ENCODE measurements around the gene KCNQ5. TPM values are rescaled to one million over a fixed set of nuclear protein-coding genes. Genes with fewer than 3 reads are reported as not detected.
"Not testable (repeated sequence)": the region's sequence is repeated elsewhere in the genome, so short reads cannot be mapped to it uniquely, and the experiment has no call there.

Gene KCNQ5
- total and polyA plus RNA-seq, 9 donors = 0.28 to 0.86 (median 0.57) TPM

GRCh38 chr6:72869621-72870020 lies 247.8 kb downstream of the KCNQ5 start:
- Histone ChIP-seq H3K27ac (ENCODE audit: low read length) (no peak overlapping the region), H3K4me1 (ENCODE audit: control insufficient read depth, insufficient read depth, low read length) (no peaks in the 10 kb centered on the region)
- 86% methylated on average over 1 of the region's 5 CpGs for WGBS (ENCODE audit: insufficient coverage)

GRCh38 chr6:72873433-72873832 lies 251.6 kb downstream of the KCNQ5 start:
- no CpG with 5 or more reads among the region's 1 CpG for WGBS (ENCODE audit: insufficient coverage)
- H3K36me3 ChIP-seq (ENCODE audit: control insufficient read depth, insufficient read depth, low read length) = no peaks in the 10 kb centered on the region
- H3K27ac ChIP-seq (ENCODE audit: low read length) = no peak overlapping the region
- no peaks in the 10 kb centered on the region for H3K9me3 ChIP-seq (replicated peaks; ENCODE audit: control insufficient read depth, low read depth, low read length)
- H3K4me1 ChIP-seq (ENCODE audit: control insufficient read depth, insufficient read depth, low read length) = no peaks in the 10 kb centered on the region
- H3K4me3 ChIP-seq (ENCODE audit: low read length) = no peak overlapping the region
- no peak for DNase-seq
- H3K27me3 ChIP-seq (ENCODE audit: control insufficient read depth, insufficient read depth, low read length) = no peaks in the 10 kb centered on the region

More at GRCh38 chr6:72869621-72870020, 247.8 kb downstream of the KCNQ5 start:
- no peak for DNase-seq
- H3K27me3 ChIP-seq (ENCODE audit: control insufficient read depth, insufficient read depth, low read length) = no peaks in the 10 kb centered on the region
- no peaks in the 10 kb centered on the region for H3K9me3 ChIP-seq (replicated peaks; ENCODE audit: control insufficient read depth, low read depth, low read length)
- no peak overlapping the region for H3K4me3 ChIP-seq (ENCODE audit: low read length)
- H3K36me3 ChIP-seq (ENCODE audit: control insufficient read depth, insufficient read depth, low read length) = no peaks in the 10 kb centered on the region

GRCh38 chr6:72876256-72876655 lies 254.4 kb downstream of the KCNQ5 start:
- no peak overlapping the region for H3K4me3 ChIP-seq (ENCODE audit: low read length)
- H3K27me3 ChIP-seq (ENCODE audit: control insufficient read depth, insufficient read depth, low read length) = no peaks in the 10 kb centered on the region
- no peaks in the 10 kb centered on the region for H3K4me1 ChIP-seq (ENCODE audit: control insufficient read depth, insufficient read depth, low read length)
- no peak for DNase-seq
- no peak overlapping the region for H3K27ac ChIP-seq (ENCODE audit: low read length)
- H3K36me3 ChIP-seq (ENCODE audit: control insufficient read depth, insufficient read depth, low read length) = no peaks in the 10 kb centered on the region
- H3K9me3 ChIP-seq (replicated peaks; ENCODE audit: control insufficient read depth, low read depth, low read length) = no peaks in the 10 kb centered on the region

- Histone ChIP-seq H3K4me3 (ENCODE audit: low read length) (no peak overlapping the region), H3K36me3 (ENCODE audit: control insufficient read depth, insufficient read depth, low read length) (no peaks in the 10 kb centered on the region), H3K4me1 (ENCODE audit: control insufficient read depth, insufficient read depth, low read length) (no peaks in the 10 kb centered on the region), H3K9me3 (replicated peaks; ENCODE audit: control insufficient read depth, low read depth, low read length) (no peaks in the 10 kb centered on the region), H3K27ac (ENCODE audit: low read length) (no peak overlapping the region), H3K27me3 (ENCODE audit: control insufficient read depth, insufficient read depth, low read length) (no peaks in the 10 kb centered on the region)
- DNase-seq = no peak
These were observed 264.3 kb downstream of the KCNQ5 start for GRCh38 chr6:72886170-72886569.

- Histone ChIP-seq H3K27me3 (ENCODE audit: control insufficient read depth, insufficient read depth, low read length) (no peaks in the 10 kb centered on the region), H3K9me3 (replicated peaks; ENCODE audit: control insufficient read depth, low read depth, low read length) (no peaks in the 10 kb centered on the region), H3K27ac (ENCODE audit: low read length) (no peak overlapping the region), H3K4me3 (ENCODE audit: low read length) (no peak overlapping the region), H3K4me1 (ENCODE audit: control insufficient read depth, insufficient read depth, low read length) (no peaks in the 10 kb centered on the region), H3K36me3 (ENCODE audit: control insufficient read depth, insufficient read depth, low read length) (no peaks in the 10 kb centered on the region)
- WGBS (ENCODE audit: insufficient coverage) = no CpG with 5 or more reads among the region's 1 CpG
- no peak for DNase-seq
These were observed 268.4 kb downstream of the KCNQ5 start for GRCh38 chr6:72890233-72890632.

GRCh38 chr6:72890671-72891070 lies 268.8 kb downstream of the KCNQ5 start:
- H3K4me3 ChIP-seq (ENCODE audit: low read length) = no peak overlapping the region
- H3K9me3 ChIP-seq (replicated peaks; ENCODE audit: control insufficient read depth, low read depth, low read length) = no peaks in the 10 kb centered on the region
- no peaks in the 10 kb centered on the region for H3K36me3 ChIP-seq (ENCODE audit: control insufficient read depth, insufficient read depth, low read length)
- no peak overlapping the region for H3K27ac ChIP-seq (ENCODE audit: low read length)
- no peak for DNase-seq
- no peaks in the 10 kb centered on the region for H3K4me1 ChIP-seq (ENCODE audit: control insufficient read depth, insufficient read depth, low read length)
- H3K27me3 ChIP-seq (ENCODE audit: control insufficient read depth, insufficient read depth, low read length) = no peaks in the 10 kb centered on the region

- H3K36me3 ChIP-seq (ENCODE audit: control insufficient read depth, insufficient read depth, low read length) = no peaks in the 10 kb centered on the region
- no CpG with 5 or more reads among the region's 1 CpG for WGBS (ENCODE audit: insufficient coverage)
- no peak overlapping the region for H3K4me3 ChIP-seq (ENCODE audit: low read length)
- DNase-seq = no peak
- H3K27ac ChIP-seq (ENCODE audit: low read length) = no peak overlapping the region
- H3K27me3 ChIP-seq (ENCODE audit: control insufficient read depth, insufficient read depth, low read length) = no peaks in the 10 kb centered on the region
- H3K9me3 ChIP-seq (replicated peaks; ENCODE audit: control insufficient read depth, low read depth, low read length) = no peaks in the 10 kb centered on the region
- H3K4me1 ChIP-seq (ENCODE audit: control insufficient read depth, insufficient read depth, low read length) = no peaks in the 10 kb centered on the region
These were observed 271.0 kb downstream of the KCNQ5 start for GRCh38 chr6:72892901-72893300.

GRCh38 chr6:72894091-72894490 lies 272.2 kb downstream of the KCNQ5 start:
- Histone ChIP-seq H3K27ac (ENCODE audit: low read length) (no peak overlapping the region), H3K4me3 (ENCODE audit: low read length) (no peak overlapping the region), H3K36me3 (ENCODE audit: control insufficient read depth, insufficient read depth, low read length) (no peaks in the 10 kb centered on the region), H3K27me3 (ENCODE audit: control insufficient read depth, insufficient read depth, low read length) (no peaks in the 10 kb centered on the region), H3K4me1 (ENCODE audit: control insufficient read depth, insufficient read depth, low read length) (no peaks in the 10 kb centered on the region), H3K9me3 (replicated peaks; ENCODE audit: control insufficient read depth, low read depth, low read length) (no peaks in the 10 kb centered on the region)
- DNase-seq = no peak
- no CpG with 5 or more reads among the region's 2 CpGs for WGBS (ENCODE audit: insufficient coverage)

GRCh38 chr6:72898313-72898712 lies 276.4 kb downstream of the KCNQ5 start:
- H3K36me3 ChIP-seq (ENCODE audit: control insufficient read depth, insufficient read depth, low read length); H3K9me3 ChIP-seq (replicated peaks; ENCODE audit: control insufficient read depth, low read depth, low read length); H3K27ac ChIP-seq (ENCODE audit: low read length); H3K4me3 ChIP-seq (ENCODE audit: low read length); H3K4me1 ChIP-seq (ENCODE audit: control insufficient read depth, insufficient read depth, low read length); H3K27me3 ChIP-seq (ENCODE audit: control insufficient read depth, insufficient read depth, low read length); DNase-seq: not testable (repeated sequence)
- WGBS (ENCODE audit: insufficient coverage) = no CpG with 5 or more reads among the region's 3 CpGs

GRCh38 chr6:72905705-72906478 lies 284.0 kb downstream of the KCNQ5 start:
- Histone ChIP-seq H3K27me3 (ENCODE audit: control insufficient read depth, insufficient read depth, low read length) (no peaks in the 10 kb centered on the region), H3K27ac (ENCODE audit: low read length) (no peak overlapping the region), H3K36me3 (ENCODE audit: control insufficient read depth, insufficient read depth, low read length) (no peaks in the 10 kb centered on the region), H3K4me3 (ENCODE audit: low read length) (no peak overlapping the region), H3K9me3 (replicated peaks; ENCODE audit: control insufficient read depth, low read depth, low read length) (no peaks in the 10 kb centered on the region), H3K4me1 (ENCODE audit: control insufficient read depth, insufficient read depth, low read length) (no peaks in the 10 kb centered on the region)
- 92% methylated on average over 2 of the region's 6 CpGs for WGBS (ENCODE audit: insufficient coverage)
- no peak for DNase-seq
